Activated CD4-positive, alpha-beta memory T cell treated with anti-CD3 and anti-CD28 coated beads, Interleukin-2, amount 10 ng/mL, durations not matched to agents 7 days and 5 days (primary cell): ENCODE measurements around the gene MAG. TPM values are rescaled to one million over a fixed set of nuclear protein-coding genes. Genes with fewer than 3 reads are reported as not detected.
A peak's percentile ranks its signal among the peaks of the same experiment; 100 is the strongest.

Experiments used
- CTCF ChIA-PET: fragments of 350-600 bp; sonication (Branson Sonifier 250); formaldehyde crosslinking; loops from one replicate; lab custom pipeline; 2021; ENCODE audit warnings: antibody characterized with exemption, inconsistent platforms; lab: Charles Lee
- POLR2A ChIA-PET: fragments of 350-600 bp; sonication (Branson Sonifier 250); formaldehyde crosslinking; loops from one replicate; lab custom pipeline; 2021; ENCODE audit warnings: antibody characterized with exemption; lab: Charles Lee
- DNase-seq: peaks from one replicate; pipeline ENCODE4 v3.0.0-alpha.2; 2020
- H3K27ac Mint-ChIP-seq: one replicate; pipeline ENCODE4 v1.8.0; 2021; ENCODE audit warnings: mild to moderate bottlenecking, mixed read lengths
- H3K27me3 Mint-ChIP-seq: one replicate; pipeline ENCODE4 v1.8.0; 2021; ENCODE audit warnings: mixed read lengths
- H3K36me3 Mint-ChIP-seq: one replicate; pipeline ENCODE4 v1.8.0; 2021; ENCODE audit warnings: low read depth, mixed read lengths
- H3K4me1 Mint-ChIP-seq: one replicate; pipeline ENCODE4 v1.8.0; 2021; ENCODE audit warnings: mixed read lengths
- H3K4me3 Mint-ChIP-seq: one replicate; pipeline ENCODE4 v1.8.0; 2021; ENCODE audit warnings: mild to moderate bottlenecking, mixed read lengths
- H3K9me3 Mint-ChIP-seq: one replicate; pipeline ENCODE4 v1.8.0; 2021; ENCODE audit warnings: mixed read lengths
- total RNA-seq, 2 experiments: library from RNA; stranded (reverse); gene quantifications; one replicate each; pipeline ENCODE4 v1.2.3, GENCODE V29; 2021

Gene MAG
- total RNA-seq, 2 experiments from 2014 or later: not detected

- Mint-ChIP-seq H3K4me3 (no peak overlapping the region), H3K27ac (no peak overlapping the region), H3K9me3 (no peaks in the 10 kb centered on the region), H3K4me1 (peaks cover 8% of the 10 kb centered on the region), H3K36me3 (no peaks in the 10 kb centered on the region), H3K27me3 (peaks cover 4% of the 10 kb centered on the region)
- ChIA-PET CTCF (no interaction called here), POLR2A (no interaction called here)
- DNase-seq: no peak
Measured at GRCh38 chr19:35291259-35291658, 702 bp upstream of the MAG start.

- Mint-ChIP-seq H3K4me3 (no peak overlapping the region), H3K27ac (no peak overlapping the region), H3K27me3 (peaks cover 2% of the 10 kb centered on the region), H3K36me3 (no peaks in the 10 kb centered on the region), H3K9me3 (no peaks in the 10 kb centered on the region), H3K4me1 (peaks cover 8% of the 10 kb centered on the region)
- CTCF ChIA-PET: no interaction called here
- no peak for DNase-seq
- POLR2A ChIA-PET: no interaction called here
Measured at GRCh38 chr19:35292421-35293362, 731 bp downstream of the MAG start.

GRCh38 chr19:35293363-35293739 is 1.4 kb downstream of the MAG start:
- peaks cover 8% of the 10 kb centered on the region for H3K4me1 Mint-ChIP-seq
- H3K36me3 Mint-ChIP-seq: no peaks in the 10 kb centered on the region
- no peak overlapping the region for H3K27ac Mint-ChIP-seq
- no peak for DNase-seq
- H3K4me3 Mint-ChIP-seq: no peak overlapping the region
- ChIA-PET CTCF (no interaction called here), POLR2A (no interaction called here)
- H3K9me3 Mint-ChIP-seq: no peaks in the 10 kb centered on the region
- peaks cover 2% of the 10 kb centered on the region for H3K27me3 Mint-ChIP-seq

GRCh38 chr19:35293808-35294207 is 1.8 kb downstream of the MAG start:
- H3K9me3 Mint-ChIP-seq: no peaks in the 10 kb centered on the region
- peaks cover 8% of the 10 kb centered on the region for H3K4me1 Mint-ChIP-seq
- H3K4me3 Mint-ChIP-seq: no peak overlapping the region
- DNase-seq: no peak
- POLR2A ChIA-PET: no interaction called here
- CTCF ChIA-PET: no interaction called here
- H3K27ac Mint-ChIP-seq: no peak overlapping the region
- no peaks in the 10 kb centered on the region for H3K36me3 Mint-ChIP-seq
- H3K27me3 Mint-ChIP-seq: peaks cover 2% of the 10 kb centered on the region

- DNase-seq: no peak
- POLR2A ChIA-PET: no interaction called here
- Mint-ChIP-seq H3K36me3 (no peaks in the 10 kb centered on the region), H3K27ac (no peak overlapping the region), H3K27me3 (peaks cover 2% of the 10 kb centered on the region), H3K4me1 (peaks cover 8% of the 10 kb centered on the region), H3K9me3 (no peaks in the 10 kb centered on the region), H3K4me3 (no peak overlapping the region)
- CTCF ChIA-PET: no interaction called here
Measured at GRCh38 chr19:35294328-35294727, 2.4 kb downstream of the MAG start.

GRCh38 chr19:35294859-35295791 is 3.2 kb downstream of the MAG start:
- H3K4me1 Mint-ChIP-seq: peaks cover 8% of the 10 kb centered on the region
- CTCF ChIA-PET: no interaction called here
- no peak overlapping the region for H3K4me3 Mint-ChIP-seq
- H3K36me3 Mint-ChIP-seq: no peaks in the 10 kb centered on the region
- DNase-seq: no peak
- no peak overlapping the region for H3K27ac Mint-ChIP-seq
- H3K9me3 Mint-ChIP-seq: no peaks in the 10 kb centered on the region
- H3K27me3 Mint-ChIP-seq: peaks cover 2% of the 10 kb centered on the region
- POLR2A ChIA-PET: no interaction called here

- ChIA-PET CTCF (no interaction called here), POLR2A (interaction anchor here (0.6 kb wide), 1 partner anchor 87 kb away, joined by 3 read pairs; no protein-coding TSS in a partner anchor)
- peaks cover 2% of the 10 kb centered on the region for H3K27me3 Mint-ChIP-seq
- peaks cover 8% of the 10 kb centered on the region for H3K4me1 Mint-ChIP-seq
- peak; percentile 37 for DNase-seq
- H3K36me3 Mint-ChIP-seq: no peaks in the 10 kb centered on the region
- no peaks in the 10 kb centered on the region for H3K9me3 Mint-ChIP-seq
- H3K27ac Mint-ChIP-seq: no peak overlapping the region
- H3K4me3 Mint-ChIP-seq: no peak overlapping the region
Measured at GRCh38 chr19:35295792-35296462, 4.0 kb downstream of the MAG start.

GRCh38 chr19:35296644-35297514 is 4.9 kb downstream of the MAG start:
- Mint-ChIP-seq H3K4me3 (no peak overlapping the region), H3K36me3 (no peaks in the 10 kb centered on the region), H3K9me3 (no peaks in the 10 kb centered on the region), H3K4me1 (peaks cover 8% of the 10 kb centered on the region), H3K27me3 (peaks cover 2% of the 10 kb centered on the region), H3K27ac (no peak overlapping the region)
- CTCF ChIA-PET: no interaction called here
- no peak for DNase-seq
- POLR2A ChIA-PET: interaction anchor here (0.6 kb wide), 1 partner anchor 88 kb away, joined by 3 read pairs; no protein-coding TSS in a partner anchor

- no peak overlapping the region for H3K27ac Mint-ChIP-seq
- no peaks in the 10 kb centered on the region for H3K9me3 Mint-ChIP-seq
- H3K36me3 Mint-ChIP-seq: no peaks in the 10 kb centered on the region
- DNase-seq: no peak
- ChIA-PET CTCF (no interaction called here), POLR2A (no interaction called here)
- peaks cover 8% of the 10 kb centered on the region for H3K4me1 Mint-ChIP-seq
- H3K4me3 Mint-ChIP-seq: no peak overlapping the region
- H3K27me3 Mint-ChIP-seq: peaks cover 2% of the 10 kb centered on the region
Measured at GRCh38 chr19:35297515-35297848, 5.5 kb downstream of the MAG start.

GRCh38 chr19:35297922-35298321 is 6.0 kb downstream of the MAG start:
- ChIA-PET CTCF (no interaction called here), POLR2A (no interaction called here)
- Mint-ChIP-seq H3K9me3 (no peaks in the 10 kb centered on the region), H3K4me3 (no peak overlapping the region), H3K4me1 (peaks cover 8% of the 10 kb centered on the region), H3K27me3 (peaks cover 2% of the 10 kb centered on the region), H3K36me3 (no peaks in the 10 kb centered on the region), H3K27ac (no peak overlapping the region)
- no peak for DNase-seq

- Mint-ChIP-seq H3K27ac (no peak overlapping the region), H3K36me3 (no peaks in the 10 kb centered on the region), H3K27me3 (no peaks in the 10 kb centered on the region), H3K9me3 (no peaks in the 10 kb centered on the region), H3K4me1 (peaks cover 8% of the 10 kb centered on the region), H3K4me3 (no peak overlapping the region)
- CTCF ChIA-PET: no interaction called here
- DNase-seq: no peak
- POLR2A ChIA-PET: no interaction called here
Measured at GRCh38 chr19:35298561-35298972, 6.6 kb downstream of the MAG start.
